T-helper 1 cell treated with Interleukin-12 subunit alpha and Interleukin-12 subunit beta and Interleukin-4 antibody, amounts not matched to agents 30 μg/mL and 1 μg/mL, for 36 hours (primary cell): ENCODE data around the gene SHKBP1.

Source experiments
- H3K27ac Mint-ChIP-seq: one replicate; pipeline ENCODE4 v1.8.0; 2021; ENCODE audit warnings: mild to moderate bottlenecking, mixed read lengths
- H3K27me3 Mint-ChIP-seq: one replicate; pipeline ENCODE4 v1.8.0; 2021; ENCODE audit warnings: low read depth, mixed read lengths
- H3K36me3 Mint-ChIP-seq: one replicate; pipeline ENCODE4 v1.8.0; 2021; ENCODE audit warnings: low read depth, mixed read lengths
- H3K4me1 Mint-ChIP-seq: one replicate; pipeline ENCODE4 v1.8.0; 2021; ENCODE audit warnings: low read depth, mixed read lengths
- H3K4me3 Mint-ChIP-seq: one replicate; pipeline ENCODE4 v1.8.0; 2021; ENCODE audit warnings: mild to moderate bottlenecking, moderate library complexity, mixed read lengths
- H3K9me3 Mint-ChIP-seq: one replicate; pipeline ENCODE4 v1.8.0; 2021; ENCODE audit warnings: mixed read lengths

SHKBP1 gene

DNA sequence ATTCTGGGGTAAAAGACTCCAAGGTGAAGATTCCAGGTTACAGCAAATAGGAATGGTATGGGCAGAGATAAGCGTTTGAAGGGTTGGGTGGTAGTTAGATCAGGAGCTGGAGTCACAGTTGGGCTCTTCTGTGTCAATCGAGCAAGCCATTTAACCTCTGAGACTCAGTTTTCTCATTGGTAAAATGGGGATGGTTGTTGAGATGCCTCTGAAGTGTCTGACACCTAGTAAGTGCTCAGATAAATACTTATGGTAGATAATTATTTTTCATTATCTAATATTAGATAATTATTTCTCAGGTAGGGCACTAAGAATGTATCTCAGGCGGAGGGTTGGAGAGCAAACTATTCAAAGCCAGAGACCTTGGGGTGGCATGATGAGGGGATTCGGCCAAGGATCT is 32.3 kb downstream of the SHKBP1 start:
- no peaks in the 10 kb centered on the region for H3K36me3 Mint-ChIP-seq
- H3K27me3 Mint-ChIP-seq = peaks cover 2% of the 10 kb centered on the region
- H3K4me3 Mint-ChIP-seq = peak overlapping the region; percentile 84
- H3K9me3 Mint-ChIP-seq = no peaks in the 10 kb centered on the region
- peak overlapping the region; percentile 91 for H3K27ac Mint-ChIP-seq
- H3K4me1 Mint-ChIP-seq = peaks cover 52% of the 10 kb centered on the region

GRCh38 chr19:40609561-40610395 is 33.1 kb downstream of the SHKBP1 start:
- Mint-ChIP-seq H3K4me1 (peaks cover 49% of the 10 kb centered on the region), H3K27me3 (no peaks in the 10 kb centered on the region)

DNA sequence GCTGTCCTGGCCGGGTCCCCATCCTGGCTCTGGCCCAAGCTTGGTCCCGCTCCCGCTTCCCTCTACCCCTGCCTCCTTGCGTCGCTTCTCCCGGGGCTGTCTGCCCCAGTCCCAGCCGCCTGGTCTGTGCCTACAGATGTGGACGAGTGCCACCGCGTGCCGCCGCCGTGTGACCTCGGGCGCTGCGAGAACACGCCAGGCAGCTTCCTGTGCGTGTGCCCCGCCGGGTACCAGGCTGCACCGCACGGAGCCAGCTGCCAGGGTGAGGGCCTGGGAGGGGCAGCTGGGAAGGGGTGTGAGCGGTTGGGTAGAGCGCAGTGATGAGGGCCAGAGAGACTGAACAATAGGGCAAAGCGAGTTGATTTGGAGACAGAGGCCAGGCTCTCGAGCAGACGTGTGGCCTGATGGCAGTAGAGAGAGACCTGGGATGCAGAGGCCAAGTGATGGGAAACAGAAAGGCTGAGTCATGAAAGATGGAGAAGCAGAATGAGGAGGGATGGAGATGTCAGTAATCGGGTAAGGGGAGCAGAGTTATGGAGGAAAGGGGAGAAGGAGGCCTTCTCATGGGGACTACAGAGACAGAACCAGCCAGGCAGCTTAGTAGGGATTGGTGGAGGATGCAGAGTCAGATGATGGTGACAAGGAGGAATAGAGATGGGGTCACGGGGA is 33.9 kb downstream of the SHKBP1 start:
- Mint-ChIP-seq H3K27me3 (no peaks in the 10 kb centered on the region), H3K27ac (peak overlapping the region; percentile 91), H3K9me3 (no peaks in the 10 kb centered on the region), H3K4me1 (peaks cover 50% of the 10 kb centered on the region), H3K36me3 (no peaks in the 10 kb centered on the region), H3K4me3 (peak overlapping the region; percentile 84)

More at GRCh38 chr19:40609561-40610395, 33.1 kb downstream of the SHKBP1 start:
- no peaks in the 10 kb centered on the region for H3K36me3 Mint-ChIP-seq
- H3K9me3 Mint-ChIP-seq = no peaks in the 10 kb centered on the region
- peak overlapping the region; percentile 91 for H3K27ac Mint-ChIP-seq
- peak overlapping the region; percentile 84 for H3K4me3 Mint-ChIP-seq

- Mint-ChIP-seq H3K4me3 (peak overlapping the region; percentile 84), H3K36me3 (peaks cover 3% of the 10 kb centered on the region), H3K27me3 (no peaks in the 10 kb centered on the region), H3K27ac (peak overlapping the region; percentile 91), H3K4me1 (peaks cover 49% of the 10 kb centered on the region), H3K9me3 (no peaks in the 10 kb centered on the region)
Measured at GRCh38 chr19:40611096-40611495, 34.4 kb downstream of the SHKBP1 start.

- H3K4me1 Mint-ChIP-seq = peaks cover 43% of the 10 kb centered on the region
- peaks cover 3% of the 10 kb centered on the region for H3K36me3 Mint-ChIP-seq
- H3K9me3 Mint-ChIP-seq = no peaks in the 10 kb centered on the region
Measured at GRCh38 chr19:40611900-40612698, 35.4 kb downstream of the SHKBP1 start.

GRCh38 chr19:40612831-40613689 is 36.4 kb downstream of the SHKBP1 start:
- Mint-ChIP-seq H3K9me3 (no peaks in the 10 kb centered on the region), H3K36me3 (peaks cover 3% of the 10 kb centered on the region), H3K27me3 (no peaks in the 10 kb centered on the region), H3K4me3 (peak overlapping the region; percentile 99), H3K27ac (peak overlapping the region; percentile 99), H3K4me1 (peaks cover 39% of the 10 kb centered on the region)

More at GRCh38 chr19:40611900-40612698, 35.4 kb downstream of the SHKBP1 start:
- no peaks in the 10 kb centered on the region for H3K27me3 Mint-ChIP-seq
- H3K4me3 Mint-ChIP-seq = peak overlapping the region; percentile 99
- H3K27ac Mint-ChIP-seq = peak overlapping the region; percentile 41

DNA sequence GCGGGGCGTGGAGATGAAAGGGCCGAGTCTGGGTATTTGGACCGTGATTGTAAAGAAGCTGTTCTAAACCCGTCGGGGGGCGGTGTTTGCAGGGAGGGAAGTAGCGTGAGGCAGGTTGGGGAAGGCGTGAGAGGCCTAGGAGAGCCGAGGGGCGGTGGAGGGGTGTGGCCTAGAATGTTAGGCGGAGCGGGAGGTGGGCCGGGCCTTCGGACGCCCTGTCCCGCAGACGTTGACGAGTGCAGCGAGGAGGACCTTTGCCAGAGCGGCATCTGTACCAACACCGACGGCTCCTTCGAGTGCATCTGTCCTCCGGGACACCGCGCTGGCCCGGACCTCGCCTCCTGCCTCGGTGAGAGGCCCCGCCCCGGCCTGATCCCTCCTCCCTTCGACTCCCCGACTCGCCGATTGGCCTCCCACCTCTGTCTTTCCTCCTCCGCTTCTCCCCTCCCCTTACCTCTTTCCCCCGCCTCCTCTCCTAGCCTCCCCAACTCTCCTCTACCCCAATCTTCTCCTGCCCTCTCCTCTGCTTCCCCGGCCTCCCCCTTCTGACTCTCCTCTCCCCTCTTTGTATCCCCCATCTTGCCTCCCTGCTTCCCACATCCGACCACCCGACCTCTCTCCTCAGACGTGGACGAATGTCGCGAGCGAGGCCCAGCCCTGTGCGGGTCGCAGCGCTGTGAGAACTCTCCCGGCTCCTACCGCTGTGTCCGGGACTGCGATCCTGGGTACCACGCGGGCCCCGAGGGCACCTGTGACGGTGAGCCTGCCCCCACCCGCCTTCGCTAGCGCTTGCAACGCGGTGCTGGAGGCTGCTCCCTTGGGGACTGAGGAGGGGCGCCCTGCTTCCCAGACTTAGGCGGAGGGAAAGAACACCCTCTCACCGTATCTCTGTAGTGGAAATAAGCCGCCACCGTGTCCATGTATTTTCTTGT is 37.3 kb downstream of the SHKBP1 start:
- Mint-ChIP-seq H3K4me3 (peak overlapping the region; percentile 99), H3K36me3 (peaks cover 3% of the 10 kb centered on the region), H3K4me1 (peaks cover 35% of the 10 kb centered on the region), H3K27ac (peak overlapping the region; percentile 99), H3K9me3 (no peaks in the 10 kb centered on the region), H3K27me3 (no peaks in the 10 kb centered on the region)

GRCh38 chr19:40614622-40615411 is 38.1 kb downstream of the SHKBP1 start:
- Mint-ChIP-seq H3K27ac (peak overlapping the region; percentile 99), H3K36me3 (peaks cover 10% of the 10 kb centered on the region), H3K4me3 (peak overlapping the region; percentile 99), H3K9me3 (no peaks in the 10 kb centered on the region), H3K4me1 (peaks cover 36% of the 10 kb centered on the region), H3K27me3 (no peaks in the 10 kb centered on the region)

DNA sequence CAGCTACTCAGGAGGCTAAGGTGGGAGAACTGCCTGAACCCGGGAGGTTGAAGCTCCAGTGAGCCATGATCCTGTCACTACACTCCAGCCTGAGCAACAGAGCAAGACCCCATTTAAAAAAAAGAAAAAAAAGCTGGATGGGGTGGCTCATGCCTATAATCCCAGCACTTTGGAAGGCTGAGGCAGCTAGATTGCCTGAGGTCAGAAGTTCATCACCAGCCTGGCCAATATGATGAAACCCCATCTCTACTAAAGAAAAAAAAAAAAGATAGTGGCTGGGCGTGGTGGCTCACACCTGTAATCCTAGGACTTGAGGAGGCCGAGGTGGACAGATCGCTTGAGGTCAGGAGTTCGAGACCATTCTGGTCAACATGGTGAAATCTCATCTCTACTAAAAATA is 39.5 kb downstream of the SHKBP1 start:
- H3K4me1 Mint-ChIP-seq = peaks cover 28% of the 10 kb centered on the region

GRCh38 chr19:40616941-40617340 is 40.3 kb downstream of the SHKBP1 start:
- Mint-ChIP-seq H3K4me3 (no peak overlapping the region), H3K36me3 (peaks cover 17% of the 10 kb centered on the region), H3K9me3 (no peaks in the 10 kb centered on the region), H3K27ac (no peak overlapping the region), H3K27me3 (no peaks in the 10 kb centered on the region), H3K4me1 (peaks cover 30% of the 10 kb centered on the region)

More for the DNA sequence above, 39.5 kb downstream of the SHKBP1 start:
- Mint-ChIP-seq H3K27me3 (no peaks in the 10 kb centered on the region), H3K4me3 (no peak overlapping the region), H3K36me3 (peaks cover 12% of the 10 kb centered on the region), H3K9me3 (no peaks in the 10 kb centered on the region), H3K27ac (no peak overlapping the region)

GRCh38 chr19:40617961-40618360 is 41.3 kb downstream of the SHKBP1 start:
- Mint-ChIP-seq H3K9me3 (no peaks in the 10 kb centered on the region), H3K27ac (no peak overlapping the region), H3K4me1 (peaks cover 22% of the 10 kb centered on the region), H3K27me3 (no peaks in the 10 kb centered on the region), H3K36me3 (peaks cover 22% of the 10 kb centered on the region), H3K4me3 (no peak overlapping the region)

- Mint-ChIP-seq H3K9me3 (no peaks in the 10 kb centered on the region), H3K27me3 (no peaks in the 10 kb centered on the region), H3K27ac (peak overlapping the region; percentile 60), H3K36me3 (peaks cover 27% of the 10 kb centered on the region), H3K4me1 (peaks cover 18% of the 10 kb centered on the region), H3K4me3 (no peak overlapping the region)
Measured at GRCh38 chr19:40619333-40620160, 42.9 kb downstream of the SHKBP1 start.
